Activated T-cell treated with anti-CD3 and anti-CD28 coated beads, Interleukin-2, amount 50 U/mL, for 4 hours (primary cell): ENCODE measurements around the gene SLC39A6. TPM values are rescaled to one million over a fixed set of nuclear protein-coding genes. Genes with fewer than 3 reads are reported as not detected.
"Not testable (repeated sequence)": the region's sequence is repeated elsewhere in the genome, so short reads cannot be mapped to it uniquely, and the experiment has no call there.

ENCODE experiments used
- ATAC-seq, 2 donors: fragments of 200-7000 bp; cut with Tn5 transposase; one replicate each; pipeline ENCODE4 v1.10.0; 2021
- DNase-seq: peaks from one replicate; pipeline ENCODE4 v3.0.0-alpha.2; 2020
- H3K27me3 Mint-ChIP-seq: one replicate; pipeline ENCODE4 v1.8.0; 2021; ENCODE audit warnings: low read depth, mixed read lengths
- H3K36me3 Mint-ChIP-seq: one replicate; pipeline ENCODE4 v1.8.0; 2022; ENCODE audit warnings: mixed read lengths; ENCODE audit not compliant: insufficient read depth
- H3K4me1 Mint-ChIP-seq: one replicate; pipeline ENCODE4 v1.8.0; 2021; ENCODE audit warnings: low read depth, mixed read lengths
- H3K4me3 Mint-ChIP-seq: one replicate; pipeline ENCODE4 v1.8.0; 2021; ENCODE audit warnings: mild to moderate bottlenecking, moderate library complexity, mixed read lengths
- H3K9me3 Mint-ChIP-seq: one replicate; pipeline ENCODE4 v1.8.0; 2021; ENCODE audit warnings: mixed read lengths
- total RNA-seq, 3 donors: library from RNA; stranded (reverse); gene quantifications; one replicate each; pipeline ENCODE4 v1.2.1, GENCODE V29; 2021

Gene SLC39A6
- total RNA-seq, 3 donors from 2014 or later, result 39.4 to 44.5 (median 40.1) TPM

- H3K36me3 Mint-ChIP-seq, result no peaks in the 10 kb centered on the region
- no peak for ATAC-seq
- H3K4me1 Mint-ChIP-seq, result peaks cover 8% of the 10 kb centered on the region
- peaks cover 2% of the 10 kb centered on the region for H3K27me3 Mint-ChIP-seq
- H3K9me3 Mint-ChIP-seq, result no peaks in the 10 kb centered on the region
- no peak for DNase-seq
- no peak overlapping the region for H3K4me3 Mint-ChIP-seq
These were observed 32.2 kb downstream of the SLC39A6 start for GRCh38 chr18:36096955-36097354.

GRCh38 chr18:36095936-36096519 lies 33.1 kb downstream of the SLC39A6 start:
- ATAC-seq, result no peak
- no peak for DNase-seq
- Mint-ChIP-seq H3K4me3 (no peak overlapping the region), H3K36me3 (no peaks in the 10 kb centered on the region), H3K4me1 (peaks cover 8% of the 10 kb centered on the region), H3K9me3 (no peaks in the 10 kb centered on the region), H3K27me3 (peaks cover 2% of the 10 kb centered on the region)

DNA sequence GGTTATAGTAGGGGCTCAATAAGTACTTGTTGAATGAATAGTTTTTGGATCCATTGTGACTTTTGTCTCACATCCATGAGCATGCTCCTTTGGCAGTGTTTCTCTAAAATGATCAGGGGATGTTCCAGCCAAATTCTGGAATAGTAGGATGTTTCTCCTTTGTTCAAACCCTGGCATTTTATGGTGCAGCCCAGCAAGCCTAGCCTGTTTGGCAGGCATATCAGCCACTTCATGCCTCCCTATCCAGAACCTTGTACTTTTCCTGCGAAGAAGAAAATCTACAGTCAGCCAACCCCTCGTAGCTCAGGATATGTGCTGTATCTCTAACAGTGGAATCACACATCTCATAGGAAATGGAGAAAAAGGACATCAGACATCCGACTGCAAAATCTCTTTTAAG lies 34.7 kb downstream of the SLC39A6 start:
- no peak overlapping the region for H3K4me3 Mint-ChIP-seq
- H3K4me1 Mint-ChIP-seq, result peaks cover 8% of the 10 kb centered on the region
- H3K36me3 Mint-ChIP-seq, result no peaks in the 10 kb centered on the region
- ATAC-seq (no peak), DNase-seq (no peak)
- H3K27me3 Mint-ChIP-seq, result peaks cover 2% of the 10 kb centered on the region
- H3K9me3 Mint-ChIP-seq, result no peaks in the 10 kb centered on the region

DNA sequence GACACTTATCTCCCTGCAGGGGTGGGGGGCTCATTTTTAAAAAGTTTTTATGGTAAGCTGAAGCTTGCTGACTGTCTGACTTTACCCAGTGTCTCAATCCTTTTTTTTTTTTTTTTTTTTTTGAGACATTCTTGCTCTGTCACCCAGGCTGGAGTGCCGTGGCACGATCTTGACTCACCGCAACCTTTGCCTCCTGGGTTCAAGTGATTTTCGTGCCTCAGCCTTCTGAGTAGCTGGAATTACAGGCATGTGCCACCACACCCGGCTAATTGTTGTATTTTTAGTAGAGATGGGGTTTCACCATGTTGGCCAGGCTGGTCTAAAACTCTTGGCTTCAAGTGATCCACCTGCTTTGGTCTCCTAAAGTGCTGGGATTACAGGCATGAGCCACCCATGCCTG lies 37.0 kb downstream of the SLC39A6 start:
- not testable (repeated sequence) for H3K27me3 Mint-ChIP-seq, H3K9me3 Mint-ChIP-seq, H3K4me1 Mint-ChIP-seq, H3K36me3 Mint-ChIP-seq, ATAC-seq, DNase-seq, H3K4me3 Mint-ChIP-seq

- DNase-seq (no peak), ATAC-seq (no peak)
- H3K4me1 Mint-ChIP-seq, result peaks cover 8% of the 10 kb centered on the region
- H3K27me3 Mint-ChIP-seq, result no peaks in the 10 kb centered on the region
- no peaks in the 10 kb centered on the region for H3K9me3 Mint-ChIP-seq
- no peak overlapping the region for H3K4me3 Mint-ChIP-seq
- no peaks in the 10 kb centered on the region for H3K36me3 Mint-ChIP-seq
These were observed 40.1 kb downstream of the SLC39A6 start for GRCh38 chr18:36089001-36089400.

DNA sequence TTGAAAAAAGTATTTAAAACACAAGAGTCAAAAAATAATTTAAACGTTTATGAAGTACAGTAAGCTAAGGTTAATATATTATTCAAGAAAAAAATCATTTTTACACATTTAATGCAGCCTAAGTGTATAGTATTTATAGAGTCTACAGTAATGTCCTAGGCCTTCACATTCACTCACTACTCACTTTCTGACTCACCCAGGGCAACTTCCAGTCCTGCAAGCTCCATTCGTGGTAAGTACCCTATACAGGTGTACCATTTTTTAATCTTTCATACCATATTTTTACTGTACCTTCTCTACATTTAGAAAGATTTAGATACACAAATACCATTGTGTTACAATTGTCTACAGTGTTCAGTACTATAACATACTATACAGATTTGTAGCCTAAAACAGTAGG lies 40.9 kb downstream of the SLC39A6 start:
- Mint-ChIP-seq H3K9me3 (no peaks in the 10 kb centered on the region), H3K4me3 (no peak overlapping the region), H3K36me3 (no peaks in the 10 kb centered on the region), H3K4me1 (peaks cover 8% of the 10 kb centered on the region), H3K27me3 (no peaks in the 10 kb centered on the region)
- ATAC-seq (no peak), DNase-seq (no peak)

GRCh38 chr18:36086186-36086585 lies 43.0 kb downstream of the SLC39A6 start:
- H3K4me3 Mint-ChIP-seq, result no peak overlapping the region
- DNase-seq, result no peak
- no peaks in the 10 kb centered on the region for H3K36me3 Mint-ChIP-seq
- peaks cover 5% of the 10 kb centered on the region for H3K9me3 Mint-ChIP-seq
- H3K27me3 Mint-ChIP-seq, result no peaks in the 10 kb centered on the region
- peaks cover 4% of the 10 kb centered on the region for H3K4me1 Mint-ChIP-seq
- no peak for ATAC-seq

DNA sequence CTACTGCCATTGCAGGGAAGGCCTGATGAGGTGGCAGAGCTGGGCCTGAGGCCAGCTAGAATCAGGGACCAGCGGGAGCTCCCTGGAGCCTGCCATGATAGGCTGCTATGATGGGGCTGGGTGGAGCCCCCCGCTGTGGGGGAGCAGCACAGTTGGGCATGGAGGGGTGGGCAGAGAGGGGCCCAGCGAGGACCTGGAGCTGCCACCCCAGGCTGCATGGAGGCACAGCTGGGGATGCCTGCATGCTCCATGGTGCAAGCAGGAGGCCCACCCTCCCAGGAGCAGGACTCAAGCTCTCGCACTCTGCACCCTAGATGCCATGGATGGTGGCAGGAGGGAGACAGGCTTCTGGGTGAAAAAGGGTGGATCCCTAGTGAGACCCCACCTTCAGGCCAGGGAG lies 43.9 kb downstream of the SLC39A6 start:
- H3K4me1 Mint-ChIP-seq, result peaks cover 4% of the 10 kb centered on the region
- H3K4me3 Mint-ChIP-seq, result no peak overlapping the region
- H3K36me3 Mint-ChIP-seq, result no peaks in the 10 kb centered on the region
- H3K27me3 Mint-ChIP-seq, result no peaks in the 10 kb centered on the region
- H3K9me3 Mint-ChIP-seq, result peaks cover 15% of the 10 kb centered on the region
- DNase-seq (no peak), ATAC-seq (no peak)

- ATAC-seq, result no peak
- Mint-ChIP-seq H3K4me3 (no peak overlapping the region), H3K36me3 (no peaks in the 10 kb centered on the region), H3K9me3 (peaks cover 21% of the 10 kb centered on the region), H3K4me1 (peaks cover 4% of the 10 kb centered on the region), H3K27me3 (no peaks in the 10 kb centered on the region)
- no peak for DNase-seq
These were observed 45.4 kb downstream of the SLC39A6 start for GRCh38 chr18:36083729-36084128.

DNA sequence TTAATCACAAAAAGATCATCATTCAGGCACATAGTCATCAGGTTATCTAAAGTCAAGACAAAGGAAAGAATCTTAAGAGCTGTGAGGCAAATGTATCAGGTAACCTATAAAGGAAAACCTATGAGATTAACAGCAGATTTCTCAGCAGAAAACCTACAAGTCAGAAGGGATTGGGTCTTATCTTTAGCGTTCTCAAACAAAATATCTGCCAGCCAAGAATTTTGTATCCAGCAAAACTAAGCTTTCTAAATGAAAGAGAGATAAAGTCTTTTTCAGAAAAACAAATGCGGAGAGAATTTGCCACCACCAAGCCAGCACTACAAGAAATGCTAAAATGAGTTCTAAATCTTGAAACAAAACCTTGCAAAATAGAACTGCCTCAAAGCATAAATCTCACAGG lies 48.0 kb downstream of the SLC39A6 start:
- H3K36me3 Mint-ChIP-seq, ATAC-seq, DNase-seq, H3K27me3 Mint-ChIP-seq, H3K4me1 Mint-ChIP-seq, H3K4me3 Mint-ChIP-seq: not testable (repeated sequence)
- H3K9me3 Mint-ChIP-seq, result peaks cover 21% of the 10 kb centered on the region

- H3K27me3 Mint-ChIP-seq, result peaks cover 5% of the 10 kb centered on the region
- ATAC-seq (no peak), DNase-seq (no peak)
- H3K4me3 Mint-ChIP-seq, result no peak overlapping the region
- peaks cover 3% of the 10 kb centered on the region for H3K4me1 Mint-ChIP-seq
- H3K9me3 Mint-ChIP-seq, result peaks cover 21% of the 10 kb centered on the region
- no peaks in the 10 kb centered on the region for H3K36me3 Mint-ChIP-seq
These were observed 50.2 kb downstream of the SLC39A6 start for GRCh38 chr18:36078751-36079529.

GRCh38 chr18:36077764-36078163 lies 51.4 kb downstream of the SLC39A6 start:
- H3K9me3 Mint-ChIP-seq, result peaks cover 21% of the 10 kb centered on the region
- not testable (repeated sequence) for H3K4me1 Mint-ChIP-seq, H3K36me3 Mint-ChIP-seq, H3K27me3 Mint-ChIP-seq, ATAC-seq, DNase-seq, H3K4me3 Mint-ChIP-seq

GRCh38 chr18:36075862-36076587 lies 53.1 kb downstream of the SLC39A6 start:
- no peaks in the 10 kb centered on the region for H3K36me3 Mint-ChIP-seq
- peaks cover 9% of the 10 kb centered on the region for H3K27me3 Mint-ChIP-seq
- DNase-seq (no peak), ATAC-seq (no peak)
- peaks cover 15% of the 10 kb centered on the region for H3K9me3 Mint-ChIP-seq
- H3K4me1 Mint-ChIP-seq, result no peaks in the 10 kb centered on the region
- H3K4me3 Mint-ChIP-seq, result no peak overlapping the region

- H3K9me3 Mint-ChIP-seq, result no peaks in the 10 kb centered on the region
- peaks cover 9% of the 10 kb centered on the region for H3K27me3 Mint-ChIP-seq
- H3K4me1 Mint-ChIP-seq, result no peaks in the 10 kb centered on the region
- DNase-seq (no peak), ATAC-seq (no peak)
- no peak overlapping the region for H3K4me3 Mint-ChIP-seq
- H3K36me3 Mint-ChIP-seq, result no peaks in the 10 kb centered on the region
These were observed 54.7 kb downstream of the SLC39A6 start for GRCh38 chr18:36074435-36074834.

GRCh38 chr18:36073676-36074075 lies 55.5 kb downstream of the SLC39A6 start:
- no peaks in the 10 kb centered on the region for H3K4me1 Mint-ChIP-seq
- peaks cover 9% of the 10 kb centered on the region for H3K27me3 Mint-ChIP-seq
- H3K36me3 Mint-ChIP-seq, result no peaks in the 10 kb centered on the region
- no peaks in the 10 kb centered on the region for H3K9me3 Mint-ChIP-seq
- DNase-seq, result no peak
- no peak for ATAC-seq
- no peak overlapping the region for H3K4me3 Mint-ChIP-seq
